MCF 10A (cell line): ENCODE data around the gene ADAM12. TPM values are rescaled to one million over a fixed set of nuclear protein-coding genes. Genes with fewer than 3 reads are reported as not detected.
A peak's percentile ranks its signal among the peaks of the same experiment; 100 is the strongest.

ENCODE experiments used
- BruUV-seq: library from RNA; stranded (reverse); fragments of 400-500 nt; replicated peaks from 2 replicates; lab custom pipeline; 2021; lab: Mats Ljungman, UMichigan
- CTCF ChIA-PET: fragments of 300-600 bp; sonication (Branson Sonifier 250); formaldehyde crosslinking; extraction: SDS; loops from one replicate; lab custom pipeline; 2021; ENCODE audit warnings: antibody characterized with exemption, inconsistent platforms; lab: Yijun Ruan, JAX
- POLR2A ChIA-PET: fragments of 300-600, 350-650 bp; sonication (Branson Sonifier 250); formaldehyde crosslinking; extraction: SDS; loops from one replicate; lab custom pipeline; 2020; ENCODE audit warnings: antibody characterized with exemption, inconsistent platforms; lab: Yijun Ruan, JAX
- DNase-seq: peaks from one replicate; pipeline ENCODE4 v3.0.0-alpha.2; 2018; ENCODE audit not compliant: unreplicated experiment
- H3K27ac Mint-ChIP-seq: one replicate; pipeline ENCODE4 v1.8.0; 2022; ENCODE audit warnings: mild to moderate bottlenecking, low read depth, mixed read lengths; ENCODE audit not compliant: unreplicated experiment
- H3K27me3 Mint-ChIP-seq: one replicate; pipeline ENCODE4 v1.8.0; 2022; ENCODE audit warnings: mixed read lengths; ENCODE audit not compliant: insufficient read depth, unreplicated experiment
- H3K36me3 Mint-ChIP-seq: one replicate; pipeline ENCODE4 v1.8.0; 2022; ENCODE audit warnings: mild to moderate bottlenecking, moderate library complexity, mixed read lengths; ENCODE audit not compliant: insufficient read depth, unreplicated experiment
- H3K4me1 Mint-ChIP-seq: one replicate; pipeline ENCODE4 v1.8.0; 2022; ENCODE audit warnings: mixed read lengths; ENCODE audit not compliant: insufficient read depth, unreplicated experiment
- H3K4me3 Mint-ChIP-seq: one replicate; pipeline ENCODE4 v1.8.0; 2022; ENCODE audit warnings: mild to moderate bottlenecking, moderate library complexity, mixed read lengths; ENCODE audit not compliant: unreplicated experiment
- H3K9me3 Mint-ChIP-seq: one replicate; pipeline ENCODE4 v1.8.0; 2022; ENCODE audit warnings: mixed read lengths; ENCODE audit not compliant: unreplicated experiment
- intact Hi-C: fragments of 100-400 bp; cut with micrococcal nuclease; formaldehyde crosslinking; loops from 2 replicates; pipeline ENCODE4 v1.14.1; 2022
- total RNA-seq: library from RNA; stranded (reverse); gene quantifications from 2 replicates; pipeline ENCODE4 v1.2.3, GENCODE V29; 2022
- TF ChIP-seq, protein P1 (sequence below): fragments of 200-600 bp; IDR thresholded peaks from one replicate; pipeline ENCODE4 v1.8.0; 2022; ENCODE audit warnings: antibody characterized with exemption, mild to moderate bottlenecking; ENCODE audit not compliant: unreplicated experiment

ADAM12 gene
- total RNA-seq, 1 experiment from 2014 or later, result 2.2 TPM

DNA sequence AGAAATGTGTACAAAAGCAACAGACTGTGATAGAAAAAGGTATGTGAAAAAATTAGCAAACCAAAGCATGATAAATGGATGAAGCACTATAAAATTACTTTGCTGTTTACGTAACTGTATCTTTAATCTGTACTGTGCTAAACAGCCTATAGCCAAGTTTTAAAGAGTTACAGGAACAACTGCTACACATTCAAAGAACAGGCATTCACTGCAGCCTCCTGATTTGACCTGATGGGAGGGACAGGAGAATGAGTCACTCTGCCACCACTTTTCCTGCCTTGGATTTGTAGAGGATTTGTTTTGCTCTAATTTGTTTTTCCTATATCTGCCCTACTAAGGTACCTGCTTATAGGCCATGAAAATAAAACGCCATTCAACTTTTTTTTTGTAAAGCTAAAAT lies 375.8 kb downstream of the ADAM12 start:
- Mint-ChIP-seq H3K36me3 (no peaks in the 10 kb centered on the region), H3K4me1 (peaks cover 30% of the 10 kb centered on the region), H3K4me3 (no peak overlapping the region), H3K9me3 (no peaks in the 10 kb centered on the region), H3K27ac (no peak overlapping the region), H3K27me3 (no peaks in the 10 kb centered on the region)
- BruUV-seq, result no TSS peak
- intact Hi-C loops, result no loop called here
- CTCF ChIA-PET, result interaction anchor here (0.6 kb wide), 1 partner anchor 374 kb away, joined by 3 read pairs; no protein-coding TSS in a partner anchor
- DNase-seq, result peak; percentile 22
- POLR2A ChIA-PET, result no interaction called here
- TF ChIP-seq, protein P1, sequence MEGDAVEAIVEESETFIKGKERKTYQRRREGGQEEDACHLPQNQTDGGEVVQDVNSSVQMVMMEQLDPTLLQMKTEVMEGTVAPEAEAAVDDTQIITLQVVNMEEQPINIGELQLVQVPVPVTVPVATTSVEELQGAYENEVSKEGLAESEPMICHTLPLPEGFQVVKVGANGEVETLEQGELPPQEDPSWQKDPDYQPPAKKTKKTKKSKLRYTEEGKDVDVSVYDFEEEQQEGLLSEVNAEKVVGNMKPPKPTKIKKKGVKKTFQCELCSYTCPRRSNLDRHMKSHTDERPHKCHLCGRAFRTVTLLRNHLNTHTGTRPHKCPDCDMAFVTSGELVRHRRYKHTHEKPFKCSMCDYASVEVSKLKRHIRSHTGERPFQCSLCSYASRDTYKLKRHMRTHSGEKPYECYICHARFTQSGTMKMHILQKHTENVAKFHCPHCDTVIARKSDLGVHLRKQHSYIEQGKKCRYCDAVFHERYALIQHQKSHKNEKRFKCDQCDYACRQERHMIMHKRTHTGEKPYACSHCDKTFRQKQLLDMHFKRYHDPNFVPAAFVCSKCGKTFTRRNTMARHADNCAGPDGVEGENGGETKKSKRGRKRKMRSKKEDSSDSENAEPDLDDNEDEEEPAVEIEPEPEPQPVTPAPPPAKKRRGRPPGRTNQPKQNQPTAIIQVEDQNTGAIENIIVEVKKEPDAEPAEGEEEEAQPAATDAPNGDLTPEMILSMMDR, result no peak

DNA sequence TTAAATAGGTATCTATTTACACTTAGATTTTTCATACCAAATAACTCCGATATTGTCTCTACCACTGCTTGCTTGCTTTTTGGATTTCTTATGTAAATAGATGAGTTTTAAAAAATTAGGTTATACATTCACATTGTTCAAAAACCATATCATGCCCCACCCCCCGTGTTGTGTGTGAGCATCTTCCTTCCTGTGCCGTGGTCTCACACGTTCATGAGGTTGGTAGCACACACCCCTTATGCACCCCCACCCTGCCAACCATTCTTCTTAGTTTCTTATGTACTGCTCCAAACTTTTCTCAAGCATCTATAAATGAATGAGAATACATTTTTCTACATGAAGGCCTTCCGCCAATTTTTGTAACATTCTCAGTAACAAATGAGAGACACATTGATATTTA lies 376.3 kb downstream of the ADAM12 start:
- intact Hi-C loops, result no loop called here
- Mint-ChIP-seq H3K4me1 (peaks cover 27% of the 10 kb centered on the region), H3K9me3 (no peaks in the 10 kb centered on the region), H3K36me3 (no peaks in the 10 kb centered on the region), H3K27me3 (no peaks in the 10 kb centered on the region), H3K4me3 (no peak overlapping the region), H3K27ac (no peak overlapping the region)
- ChIA-PET POLR2A (no interaction called here), CTCF (no interaction called here)
- TF ChIP-seq, protein P1, result no peak
- no TSS peak for BruUV-seq
- DNase-seq, result no peak

DNA sequence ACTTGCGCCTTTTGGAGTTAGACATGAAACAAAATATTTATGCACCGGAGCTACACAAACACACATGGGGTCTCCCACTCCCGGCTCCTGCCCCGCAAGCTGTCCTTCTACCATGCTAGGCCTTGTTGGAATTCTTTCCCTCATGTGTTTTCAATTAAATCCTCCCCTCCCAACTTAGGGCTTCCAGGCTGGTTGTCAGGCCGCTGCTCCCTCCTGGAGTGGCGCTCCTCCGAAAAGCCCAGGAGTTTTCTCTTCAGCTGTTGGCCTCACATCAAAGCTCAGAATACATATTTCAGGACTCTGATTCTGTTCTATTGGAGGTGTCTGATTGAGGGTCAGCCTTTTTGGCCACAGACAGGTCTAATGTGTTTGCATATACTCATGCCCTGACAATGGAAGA lies 378.6 kb downstream of the ADAM12 start:
- H3K4me1 Mint-ChIP-seq, result peaks cover 18% of the 10 kb centered on the region
- H3K27ac Mint-ChIP-seq, result no peak overlapping the region
- no peak for DNase-seq

DNA sequence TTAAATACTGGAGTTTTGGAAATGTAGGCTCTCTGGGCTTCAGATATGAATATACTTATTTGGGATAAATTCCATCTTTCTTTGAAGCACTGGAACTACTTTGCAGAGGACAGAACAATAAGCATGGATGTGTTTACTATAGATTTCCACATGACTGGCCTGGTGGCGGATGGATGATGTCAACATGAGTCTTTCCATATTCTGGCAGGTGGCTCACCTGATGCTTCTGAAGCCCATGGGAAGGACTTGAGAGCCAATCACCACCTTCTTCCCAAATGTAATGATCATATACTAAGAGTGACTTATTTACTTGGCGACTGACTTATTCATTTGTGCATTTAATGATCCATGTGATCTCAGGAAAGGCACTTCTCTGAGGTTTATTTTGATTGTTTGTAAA lies 381.4 kb downstream of the ADAM12 start:
- H3K36me3 Mint-ChIP-seq, result peaks cover 4% of the 10 kb centered on the region
- no peaks in the 10 kb centered on the region for H3K4me1 Mint-ChIP-seq
- DNase-seq, result no peak
- TF ChIP-seq, protein P1, result no peak
- ChIA-PET CTCF (interaction anchor here (0.6 kb wide), 1 partner anchor 1354 kb away, joined by 3 read pairs; no protein-coding TSS in a partner anchor), POLR2A (no interaction called here)
- H3K27me3 Mint-ChIP-seq, result no peaks in the 10 kb centered on the region
- no TSS peak for BruUV-seq
- no peak overlapping the region for H3K4me3 Mint-ChIP-seq
- no peak overlapping the region for H3K27ac Mint-ChIP-seq
- H3K9me3 Mint-ChIP-seq, result no peaks in the 10 kb centered on the region
- intact Hi-C loops, result no loop called here

More for the DNA sequence above, 378.6 kb downstream of the ADAM12 start:
- TF ChIP-seq, protein P1, result no peak
- BruUV-seq, result no TSS peak
- intact Hi-C loops, result no loop called here
- no peaks in the 10 kb centered on the region for H3K27me3 Mint-ChIP-seq
- ChIA-PET CTCF (interaction anchor here (0.6 to 1.0 kb wide), 2 partner anchors 27 to 421 kb away, joined by 3 to 4 read pairs; no protein-coding TSS in a partner anchor), POLR2A (interaction anchor here (0.8 kb wide), 1 partner anchor 128 kb away, joined by 5 read pairs; no protein-coding TSS in a partner anchor)
- no peaks in the 10 kb centered on the region for H3K9me3 Mint-ChIP-seq
- no peak overlapping the region for H3K4me3 Mint-ChIP-seq
- peaks cover under 1% of the 10 kb centered on the region for H3K36me3 Mint-ChIP-seq
